SK-N-SH (cell line): ENCODE data around the gene MOV10L1. TPM values are rescaled to one million over a fixed set of nuclear protein-coding genes. Genes with fewer than 3 reads are reported as not detected.

Experiments
- CTCF ChIA-PET: fragments of 300-600, 350-600 bp; formaldehyde crosslinking; extraction: SDS; loops from one replicate; lab custom pipeline; 2021; lab: Yijun Ruan, JAX
- POLR2A ChIA-PET: fragments of 350-600 bp; sonication (Branson Sonifier 250); formaldehyde crosslinking; extraction: SDS; loops from one replicate; lab custom pipeline; 2020; ENCODE audit warnings: antibody characterized with exemption, inconsistent platforms; lab: Yijun Ruan, JAX
- DNase-seq: peaks from one replicate; pipeline ENCODE4 v3.0.0; 2012
- H2AFZ ChIP-seq: fragments of 200-600 bp; sonication (generic); 2 replicates; pipeline ENCODE4 v1.8.1; 2016; ENCODE audit warnings: antibody characterized with exemption, mild to moderate bottlenecking, low read depth
- H3F3A ChIP-seq: fragments of 200-600 bp; sonication (generic); replicated peaks from 2 replicates; pipeline ENCODE3; 2016; ENCODE audit warnings: antibody characterized with exemption, mild to moderate bottlenecking; ENCODE audit not compliant: insufficient read depth
- H3K27ac ChIP-seq, 2 experiments: fragments of 200-500 bp in 1 of 2; fragments of 200-600 bp in 1 of 2; sonication (Bioruptor generic) in 1 of 2; sonication (generic), shearing (Covaris generic) in 1 of 2; 2 replicates each; pipeline versions ENCODE4 v1.5.1 to v1.6.1; 2014 to 2016; ENCODE audit warnings: low read depth in 2 of 2, inconsistent platforms in 1 of 2, low read length in 1 of 2, mild to moderate bottlenecking in 1 of 2, mixed read lengths in 1 of 2
- H3K27me3 ChIP-seq: fragments of 200-600 bp; sonication (generic), shearing (Covaris generic); 2 replicates; pipeline ENCODE4 v1.6.1; 2016; ENCODE audit warnings: mixed run types; ENCODE audit not compliant: insufficient read depth
- H3K36me3 ChIP-seq, 2 experiments: fragments of 200-500 bp in 1 of 2; fragments of 200-600 bp in 1 of 2; sonication (Bioruptor generic) in 1 of 2; sonication (generic) in 1 of 2; replicated peaks in 1 of 2; 2 replicates each; pipeline versions ENCODE3 to v1.5.1; 2014 to 2016; ENCODE audit warnings: low read length in 1 of 2, mild to moderate bottlenecking in 1 of 2; ENCODE audit not compliant: insufficient read depth in 2 of 2, control insufficient read depth in 1 of 2
- H3K4me1 ChIP-seq, 2 experiments: fragments of 200-500 bp in 1 of 2; fragments of 200-600 bp in 1 of 2; sonication (Bioruptor generic) in 1 of 2; sonication (generic), shearing (Covaris generic) in 1 of 2; 2 replicates each; pipeline versions ENCODE4 v1.5.1 to v1.6.1; 2014 to 2016; ENCODE audit warnings: low read depth in 1 of 2, low read length in 1 of 2, mixed run types in 1 of 2; ENCODE audit not compliant: insufficient read depth in 2 of 2, control insufficient read depth in 1 of 2
- H3K4me2 ChIP-seq: fragments of 200-600 bp; sonication (generic), shearing (Covaris generic); 2 replicates; pipeline ENCODE4 v1.6.1; 2017; ENCODE audit warnings: mixed run types
- H3K4me3 ChIP-seq, 2 experiments: fragments of 200-500 bp in 1 of 2; fragments of 200-600 bp in 1 of 2; sonication (Bioruptor generic) in 1 of 2; sonication (generic), shearing (Covaris generic) in 1 of 2; 2 replicates each; pipeline versions ENCODE4 v1.5.1 to v1.8.1; 2014 to 2016; ENCODE audit warnings: low read depth in 2 of 2, inconsistent platforms in 1 of 2, low read length in 1 of 2, mild to moderate bottlenecking in 1 of 2, mixed read lengths in 1 of 2, moderate library complexity in 1 of 2
- H3K79me2 ChIP-seq: fragments of 200-600 bp; sonication (generic); 2 replicates; pipeline ENCODE4 v1.8.1; 2017; ENCODE audit warnings: mild to moderate bottlenecking; ENCODE audit not compliant: insufficient read depth
- H3K9ac ChIP-seq: fragments of 200-600 bp; sonication (generic); 2 replicates; pipeline ENCODE4 v1.6.1; 2017; ENCODE audit warnings: mixed run types
- H3K9me2 ChIP-seq: fragments of 200-600 bp; sonication (generic); 2 replicates; pipeline ENCODE4 v1.6.1; 2017; ENCODE audit warnings: mixed run types
- H3K9me3 ChIP-seq: fragments of 200-600 bp; sonication (generic); 2 replicates; pipeline ENCODE4 v1.6.1; 2017; ENCODE audit warnings: mixed run types, mild to moderate bottlenecking, moderate library complexity
- H4K20me1 ChIP-seq: fragments of 200-600 bp; sonication (generic); 2 replicates; pipeline ENCODE4 v1.6.1; 2017; ENCODE audit warnings: mild to moderate bottlenecking, mixed run types; ENCODE audit not compliant: insufficient read depth
- ELF1 ChIP-seq: IDR thresholded peaks from 2 replicates; pipeline ENCODE4 v1.4.0; 2012
- FOXJ3 ChIP-seq: sonication (generic); formaldehyde crosslinking; IDR thresholded peaks from 2 replicates; pipeline ENCODE4 v1.5.1; 2020; ENCODE audit warnings: mild to moderate bottlenecking, missing genetic modification reagents
- FOXM1 ChIP-seq: IDR thresholded peaks from 2 replicates; pipeline ENCODE4 v1.4.0; 2012; ENCODE audit warnings: low read depth, mild to moderate bottlenecking
- GATA2 ChIP-seq: sonication (generic); formaldehyde crosslinking; IDR thresholded peaks from 2 replicates; pipeline ENCODE4 v1.5.0; 2020; ENCODE audit warnings: mild to moderate bottlenecking, missing genetic modification reagents
- IRF3 ChIP-seq: fragments of 150-350 bp; IDR thresholded peaks from 2 replicates; pipeline ENCODE4 v1.6.1; 2016; ENCODE audit warnings: mild to moderate bottlenecking, low read depth, low read length
- MEF2A ChIP-seq: IDR thresholded peaks from 2 replicates; pipeline ENCODE4 v1.4.0; 2012; ENCODE audit warnings: low read depth, borderline replicate concordance
- MXI1 ChIP-seq: IDR thresholded peaks from 2 replicates; pipeline ENCODE4 v1.6.1; 2012; ENCODE audit warnings: mild to moderate bottlenecking, low read depth, low read length, improper control_type of control experiment
- NFIC ChIP-seq: IDR thresholded peaks from 2 replicates; pipeline ENCODE4 v1.4.0; 2012; ENCODE audit warnings: borderline replicate concordance
- NRF1 ChIP-seq: IDR thresholded peaks from 2 replicates; pipeline ENCODE4 v1.6.1; 2012; ENCODE audit warnings: low read depth, mild to moderate bottlenecking, low read length
- POLR2AphosphoS5 ChIP-seq: IDR thresholded peaks from 2 replicates; pipeline ENCODE4 v1.6.1; 2012; ENCODE audit warnings: low read depth, low read length
- RAD21 ChIP-seq: IDR thresholded peaks from 2 replicates; pipeline ENCODE4 v1.6.1; 2012; ENCODE audit warnings: mild to moderate bottlenecking, low read length
- RCOR1 ChIP-seq: fragments of 150-350 bp; IDR thresholded peaks from 2 replicates; pipeline ENCODE4 v1.6.1; 2017; ENCODE audit warnings: antibody characterized with exemption, low read length
- REST ChIP-seq: IDR thresholded peaks from 2 replicates; pipeline ENCODE4 v1.6.1; 2012; ENCODE audit warnings: mild to moderate bottlenecking, low read depth, low read length, moderate library complexity
- RFX5 ChIP-seq: IDR thresholded peaks from 2 replicates; pipeline ENCODE4 v1.6.1; 2012; ENCODE audit warnings: mild to moderate bottlenecking, improper control_type of control experiment, low read length
- SMC3 ChIP-seq: IDR thresholded peaks from 2 replicates; pipeline ENCODE4 v1.6.1; 2012; ENCODE audit warnings: low read depth, low read length, improper control_type of control experiment
- TAF1 ChIP-seq: IDR thresholded peaks from 2 replicates; pipeline ENCODE4 v1.6.1; 2012; ENCODE audit warnings: low read depth, mild to moderate bottlenecking, low read length, moderate library complexity, borderline replicate concordance
- TCF12 ChIP-seq: IDR thresholded peaks from 2 replicates; pipeline ENCODE4 v1.4.0; 2012
- TEAD4 ChIP-seq: IDR thresholded peaks from 2 replicates; pipeline ENCODE4 v1.4.0; 2012; ENCODE audit warnings: mild to moderate bottlenecking, borderline replicate concordance; ENCODE audit not compliant: insufficient read depth
- USF1 ChIP-seq: IDR thresholded peaks from 2 replicates; pipeline ENCODE4 v1.4.0; 2012; ENCODE audit warnings: low read depth, borderline replicate concordance
- YY1 ChIP-seq: IDR thresholded peaks from 2 replicates; pipeline ENCODE4 v1.4.0; 2012; ENCODE audit warnings: low read depth, mild to moderate bottlenecking
- WGBS: methylation state at CpG from one replicate; pipeline ENCODE4 v1.1.6; 2017; ENCODE audit warnings: low lambda C conversion rate; 5-methylcytosine and 5-hydroxymethylcytosine counted together
- polyA plus RNA-seq, 3 experiments: library from polyadenylated mRNA; depleted of rRNA; stranded (reverse); fragments of >200 nt; gene quantifications; 2 replicates each; pipeline ENCODE4 v1.2.3, GENCODE V29; 2012

Gene MOV10L1
- polyA plus RNA-seq, 1 of the 3 experiments (the other 2 are of a cell fraction): 2.1 TPM

DNA sequence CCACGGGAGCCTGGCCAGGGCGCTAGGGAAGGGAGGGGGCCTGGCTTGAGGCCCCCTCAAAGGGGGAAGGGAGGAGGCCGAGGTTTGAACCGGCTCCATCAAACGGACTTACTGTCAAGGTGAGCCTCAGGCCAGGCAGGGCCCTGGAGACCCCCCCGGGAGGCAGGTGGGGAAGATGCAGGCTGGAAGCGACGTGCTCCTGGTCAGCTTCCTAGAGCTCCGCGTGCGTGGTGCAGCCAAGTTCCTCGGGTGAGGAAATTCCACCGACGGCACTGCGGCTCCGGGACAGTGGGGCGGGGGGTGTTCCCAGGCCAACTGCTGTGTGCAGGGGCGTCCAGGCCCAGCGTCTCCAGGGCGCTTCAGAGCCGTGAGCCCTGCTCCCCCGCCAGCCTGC is 88.7 kb downstream of the MOV10L1 start:
- Histone ChIP-seq H4K20me1 (no peaks in the 10 kb centered on the region), H2AFZ (no peak overlapping the region), H3K4me3 (no peak overlapping the region), H3K4me2 (no peak overlapping the region), H3K27ac (no peak overlapping the region), H3F3A (no peaks in the 10 kb centered on the region), H3K27me3 (no peaks in the 10 kb centered on the region), H3K79me2 (no peaks in the 10 kb centered on the region), H3K36me3 (no peaks in the 10 kb centered on the region), H3K9me3 (no peaks in the 10 kb centered on the region), H3K9ac (no peak overlapping the region), H3K4me1 (no peaks in the 10 kb centered on the region), H3K9me2 (no peaks in the 10 kb centered on the region)
- POLR2A ChIA-PET: no interaction called here
- no peak for TF ChIP-seq FOXJ3 (CRISPR knock-in tag)
- TF ChIP-seq TAF1: no peak
- TF ChIP-seq MXI1: no peak
- no peak for TF ChIP-seq NRF1
- no peak for TF ChIP-seq RAD21
- TF ChIP-seq RCOR1: no peak
- no peak for TF ChIP-seq RFX5
- no peak for TF ChIP-seq TCF12
- no peak for TF ChIP-seq SMC3
- no peak for TF ChIP-seq YY1
- no peak for TF ChIP-seq NFIC
- no peak for TF ChIP-seq IRF3
- DNase-seq: no peak
- CTCF ChIA-PET: no interaction called here
- WGBS: 89% methylated on average over 16 of the region's 22 CpGs

- Histone ChIP-seq H3K27ac (no peak overlapping the region), H3K9me2 (no peaks in the 10 kb centered on the region), H3K9me3 (no peaks in the 10 kb centered on the region), H4K20me1 (no peaks in the 10 kb centered on the region), H2AFZ (no peak overlapping the region), H3K27me3 (no peaks in the 10 kb centered on the region), H3K36me3 (no peaks in the 10 kb centered on the region), H3K4me1 (peaks cover 0 to 6% of the 10 kb centered on the region in 2 experiments; a peak in 1 of 4 replicates), H3K79me2 (no peaks in the 10 kb centered on the region), H3F3A (no peaks in the 10 kb centered on the region), H3K4me2 (no peak overlapping the region), H3K4me3 (no peak overlapping the region), H3K9ac (no peak overlapping the region)
- 84% methylated on average over 50 of the region's 64 CpGs for WGBS
- no peak for TF ChIP-seq NFIC
- TF ChIP-seq POLR2AphosphoS5: no peak
- no peak for TF ChIP-seq TEAD4
- no peak for TF ChIP-seq GATA2 (CRISPR knock-in tag)
- no peak for TF ChIP-seq REST
- TF ChIP-seq RFX5: no peak
- no peak for TF ChIP-seq MEF2A
- no peak for TF ChIP-seq USF1
- TF ChIP-seq FOXM1: no peak
- TF ChIP-seq ELF1: no peak
- TF ChIP-seq SMC3: no peak
- POLR2A ChIA-PET: no interaction called here
- CTCF ChIA-PET: no interaction called here
- DNase-seq: no peak
These were observed 89.4 kb downstream of the MOV10L1 start for GRCh38 chr22:50178871-50179869.
